Thoracic aorta (tissue), 2 donors: ENCODE data around the gene ZKSCAN3. TPM values are rescaled to one million over a fixed set of nuclear protein-coding genes. Genes with fewer than 3 reads are reported as not detected.
A peak's percentile ranks its signal among the peaks of the same experiment; 100 is the strongest.

Experiments
- ATAC-seq: fragments of 150-250 bp; one replicate; pipeline ENCODE4 v1.8.0; 2017; ENCODE audit warnings: low read depth; ENCODE audit not compliant: insufficient number of reproducible peaks, low FRiP score
- DNase-seq: peaks from one replicate; pipeline ENCODE4 v3.0.0-alpha.2; 2020; ENCODE audit warnings: low spot score
- H3K27ac ChIP-seq, 2 donors: fragments of 200-600 bp; sonication (generic); 1 replicate in 1 of 2; 2 replicates in 1 of 2; pipeline ENCODE4 v1.5.1; 2016; ENCODE audit warnings: mild to moderate bottlenecking in 2 of 2, moderate library complexity in 2 of 2
- H3K27me3 ChIP-seq: fragments of 200-600 bp; sonication (generic); replicated peaks from 2 replicates; pipeline ENCODE4 v1.6.0; 2016; ENCODE audit warnings: mild to moderate bottlenecking; ENCODE audit not compliant: insufficient read depth
- H3K36me3 ChIP-seq: fragments of 200-600 bp; sonication (generic); one replicate; pipeline ENCODE4 v1.5.1; 2016
- H3K4me1 ChIP-seq, 2 donors: fragments of 200-600 bp; sonication (generic); 1 replicate in 1 of 2; 2 replicates in 1 of 2; pipeline versions ENCODE4 v1.5.1 to v1.6.0; 2016; ENCODE audit warnings: low read depth in 2 of 2, mild to moderate bottlenecking in 1 of 2; ENCODE audit not compliant: control insufficient read depth in 1 of 2
- H3K4me3 ChIP-seq: fragments of 200-600 bp; sonication (generic); 2 replicates; pipeline ENCODE4 v1.5.1; 2016; ENCODE audit warnings: mild to moderate bottlenecking
- H3K9me3 ChIP-seq: fragments of 200-600 bp; sonication (generic); 2 replicates; pipeline ENCODE4 v1.5.1; 2016
- total RNA-seq, 2 donors: library from RNA; depleted of rRNA; stranded (reverse); fragments of >200 nt; gene quantifications; one replicate each; pipeline versions ENCODE4 v1.1.0 to v1.2.3, GENCODE V29; 2016
- TF ChIP-seq, protein P1 (sequence below): fragments of 200-600 bp; sonication (generic); IDR thresholded peaks from one replicate; pipeline ENCODE4 v1.5.1; 2019; ENCODE audit warnings: antibody characterized with exemption

ZKSCAN3 gene
- total RNA-seq, 2 donors from 2014 or later, result 3.4 to 4.5 TPM

DNA sequence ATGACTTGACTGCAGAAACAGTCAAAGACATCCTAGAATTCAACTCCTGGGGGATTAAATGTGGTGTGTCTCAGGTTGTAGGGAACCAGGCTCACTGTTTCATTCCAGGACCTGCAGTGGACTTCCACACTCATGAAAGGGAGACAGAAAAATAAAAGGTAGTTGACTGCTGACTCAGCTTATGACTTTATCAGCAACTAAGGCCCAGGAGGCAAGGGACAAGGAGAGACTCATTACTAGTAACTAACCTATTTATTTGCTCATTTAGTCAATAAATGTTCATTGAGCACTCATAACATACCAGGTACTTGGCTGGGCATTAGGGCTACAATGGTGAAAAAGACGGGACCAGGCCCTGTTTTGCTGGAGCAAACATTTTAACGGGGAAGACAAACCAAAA, 16.7 kb upstream of the ZKSCAN3 start:
- TF ChIP-seq, protein P1, sequence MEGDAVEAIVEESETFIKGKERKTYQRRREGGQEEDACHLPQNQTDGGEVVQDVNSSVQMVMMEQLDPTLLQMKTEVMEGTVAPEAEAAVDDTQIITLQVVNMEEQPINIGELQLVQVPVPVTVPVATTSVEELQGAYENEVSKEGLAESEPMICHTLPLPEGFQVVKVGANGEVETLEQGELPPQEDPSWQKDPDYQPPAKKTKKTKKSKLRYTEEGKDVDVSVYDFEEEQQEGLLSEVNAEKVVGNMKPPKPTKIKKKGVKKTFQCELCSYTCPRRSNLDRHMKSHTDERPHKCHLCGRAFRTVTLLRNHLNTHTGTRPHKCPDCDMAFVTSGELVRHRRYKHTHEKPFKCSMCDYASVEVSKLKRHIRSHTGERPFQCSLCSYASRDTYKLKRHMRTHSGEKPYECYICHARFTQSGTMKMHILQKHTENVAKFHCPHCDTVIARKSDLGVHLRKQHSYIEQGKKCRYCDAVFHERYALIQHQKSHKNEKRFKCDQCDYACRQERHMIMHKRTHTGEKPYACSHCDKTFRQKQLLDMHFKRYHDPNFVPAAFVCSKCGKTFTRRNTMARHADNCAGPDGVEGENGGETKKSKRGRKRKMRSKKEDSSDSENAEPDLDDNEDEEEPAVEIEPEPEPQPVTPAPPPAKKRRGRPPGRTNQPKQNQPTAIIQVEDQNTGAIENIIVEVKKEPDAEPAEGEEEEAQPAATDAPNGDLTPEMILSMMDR, result no peak
- no peaks in the 10 kb centered on the region for H3K27me3 ChIP-seq
- ATAC-seq (no peak), DNase-seq (no peak)
- peaks cover 8 to 12% of the 10 kb centered on the region in 2 donors for H3K4me1 ChIP-seq
- H3K4me3 ChIP-seq, result no peak overlapping the region
- H3K9me3 ChIP-seq, result peaks cover 2% of the 10 kb centered on the region
- peaks cover 7% of the 10 kb centered on the region for H3K36me3 ChIP-seq
- H3K27ac ChIP-seq, result no peak overlapping the region

DNA sequence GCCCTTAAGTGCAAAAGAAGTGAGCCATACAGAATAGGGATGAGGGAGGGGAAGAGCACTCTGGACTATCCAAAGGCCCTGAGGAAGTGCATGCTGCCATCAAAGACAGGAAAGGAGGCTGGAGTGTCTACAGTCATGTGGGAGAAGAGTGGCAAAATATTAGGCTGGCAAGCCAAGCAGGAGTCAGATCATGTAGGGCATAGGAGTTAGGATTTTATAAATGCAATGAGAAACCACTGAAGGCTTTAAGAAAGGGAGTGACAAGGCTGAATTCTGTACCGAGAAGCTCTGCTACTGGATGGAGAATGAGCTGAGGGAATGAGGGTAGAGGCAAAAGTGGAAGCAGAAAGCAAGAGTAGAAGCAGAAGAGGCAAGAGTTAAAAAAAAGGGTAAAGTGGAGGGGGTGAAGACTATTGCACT, 16.1 kb upstream of the ZKSCAN3 start:
- peak overlapping the region; percentile 12 to 92 for H3K27ac ChIP-seq
- peaks cover 8 to 12% of the 10 kb centered on the region in 2 donors for H3K4me1 ChIP-seq
- TF ChIP-seq, protein P1, result no peak

DNA sequence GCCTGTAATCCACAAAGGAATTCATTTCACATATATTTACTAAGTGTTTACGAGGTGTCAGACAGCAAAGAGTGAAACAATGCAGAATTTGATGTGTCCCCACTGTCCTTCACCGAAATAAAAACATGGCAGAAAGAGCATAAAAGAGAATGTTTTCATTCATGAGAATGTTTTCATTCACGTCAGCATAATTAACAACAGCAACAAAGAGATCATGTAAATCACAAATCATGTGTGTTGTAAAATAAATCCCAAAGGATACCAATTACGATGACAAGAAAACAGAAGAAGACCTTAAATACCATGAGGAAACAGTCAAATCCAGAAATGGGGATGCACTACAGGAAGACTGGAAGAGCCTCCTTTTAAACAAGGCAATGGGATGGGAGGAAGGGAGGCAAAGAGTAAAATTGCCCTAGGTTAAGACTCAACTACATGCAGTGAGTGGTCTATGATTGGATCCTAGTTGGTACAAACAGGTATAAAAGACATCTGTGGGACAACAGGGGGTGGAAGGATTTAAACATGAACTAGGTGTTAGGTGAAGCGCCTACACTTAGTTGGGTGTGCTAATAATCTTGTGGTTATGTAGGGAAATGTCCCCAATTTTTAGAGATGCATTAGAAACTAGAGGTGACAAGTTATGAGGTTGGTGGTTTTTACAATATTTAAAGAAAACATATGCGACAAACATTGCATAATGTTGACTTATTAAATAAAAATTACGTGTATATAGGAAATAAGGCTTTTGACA, 15.3 kb upstream of the ZKSCAN3 start:
- TF ChIP-seq, protein P1, result no peak
- Histone ChIP-seq H3K4me3 (peak overlapping the region; percentile 80), H3K9me3 (no peaks in the 10 kb centered on the region), H3K36me3 (no peaks in the 10 kb centered on the region), H3K4me1 (peaks cover 8 to 12% of the 10 kb centered on the region in 2 donors), H3K27me3 (no peaks in the 10 kb centered on the region), H3K27ac (peak overlapping the region; percentile 92 to 94)
- no peak for DNase-seq
- ATAC-seq, result no peak

More for the DNA sequence above, 16.1 kb upstream of the ZKSCAN3 start:
- Histone ChIP-seq H3K36me3 (peaks cover 7% of the 10 kb centered on the region), H3K9me3 (peaks cover 2% of the 10 kb centered on the region), H3K4me3 (no peak overlapping the region), H3K27me3 (no peaks in the 10 kb centered on the region)
- no peak for ATAC-seq
- no peak for DNase-seq

DNA sequence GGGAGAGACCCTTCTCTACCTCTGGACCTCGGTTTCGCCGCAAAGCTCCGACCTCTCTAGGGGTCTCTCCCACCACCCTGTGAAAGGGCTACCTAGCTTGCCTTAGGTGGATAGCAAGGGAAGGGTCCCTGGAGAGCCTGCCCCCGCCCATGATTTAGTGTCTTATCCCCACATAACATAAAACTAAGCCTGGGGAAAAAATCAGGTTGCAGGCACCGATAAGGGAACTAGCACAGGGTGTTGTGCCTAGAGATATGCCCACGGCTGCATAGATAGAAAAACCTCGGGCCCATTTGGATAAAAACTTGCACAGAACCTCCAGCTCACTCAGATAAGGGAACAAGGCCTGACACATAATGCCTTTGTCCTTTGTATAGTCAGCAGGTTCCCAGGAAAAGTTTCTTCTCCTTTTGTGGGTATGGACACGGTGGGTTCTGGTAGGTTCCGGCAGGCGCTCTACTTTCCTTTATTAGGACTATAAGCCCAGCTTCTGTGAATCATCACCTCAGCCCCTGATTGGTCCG, 14.6 kb upstream of the ZKSCAN3 start:
- H3K4me1 ChIP-seq, result peaks cover 8 to 12% of the 10 kb centered on the region in 2 donors
- ATAC-seq (no peak), DNase-seq (no peak)
- H3K27ac ChIP-seq, result peak overlapping the region; percentile 92 to 94
- no peaks in the 10 kb centered on the region for H3K27me3 ChIP-seq
- TF ChIP-seq, protein P1, result no peak
- H3K9me3 ChIP-seq, result no peaks in the 10 kb centered on the region
- H3K36me3 ChIP-seq, result no peaks in the 10 kb centered on the region
- H3K4me3 ChIP-seq, result peak overlapping the region; percentile 80

DNA sequence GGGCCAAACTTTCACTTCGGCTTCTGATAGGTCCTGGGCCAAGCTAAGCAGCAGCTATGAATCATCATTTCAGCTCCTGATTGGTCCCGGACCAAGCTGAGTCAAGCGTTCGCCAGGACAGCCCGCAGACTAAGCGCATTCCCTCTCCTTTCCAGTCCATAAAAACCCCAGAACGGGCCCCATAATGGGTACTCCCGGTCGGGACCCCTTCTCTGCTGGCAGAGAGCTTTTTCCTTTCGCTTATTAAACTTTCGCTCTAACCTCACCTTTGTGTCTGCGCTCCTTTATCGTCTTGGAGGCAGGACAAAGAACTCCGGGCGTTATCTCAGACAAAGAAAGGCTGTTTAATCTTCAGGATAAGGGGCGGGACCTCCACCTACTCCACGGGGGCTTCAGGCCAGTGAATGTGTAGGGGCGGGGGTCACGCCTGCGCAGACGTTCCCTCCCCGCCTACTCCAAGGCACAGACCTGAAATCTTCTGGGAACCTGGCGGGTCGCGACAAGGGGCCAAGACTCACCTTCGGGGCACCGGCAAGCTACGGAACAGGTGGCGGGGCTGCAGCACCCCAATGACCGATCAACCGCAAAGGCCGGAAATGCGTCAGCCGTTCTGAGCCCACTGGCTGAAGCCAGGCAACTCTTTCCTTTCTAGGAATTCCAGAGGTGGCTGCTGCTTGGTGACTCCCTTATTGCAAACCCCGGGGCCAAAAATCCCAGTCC, 14.0 kb upstream of the ZKSCAN3 start, which contains the start of gene ZSCAN31:
Gene ZSCAN31 (minus strand): TSS at position 585 of the 720 bp plus-strand sequence. CDS start 6,465 bp downstream, outside the sequence.
- Histone ChIP-seq H3K27me3 (no peaks in the 10 kb centered on the region), H3K9me3 (no peaks in the 10 kb centered on the region), H3K27ac (peak within 1 kb of the TSS; percentile 92 to 94), H3K4me1 (peaks cover 8 to 12% of the 10 kb centered on the region in 2 donors), H3K36me3 (no peaks in the 10 kb centered on the region), H3K4me3 (peak within 1 kb of the TSS; percentile 80)
- peak; percentile 99 for ATAC-seq
- TF ChIP-seq, protein P1, result no peak
- peak; percentile 93 for DNase-seq
